SK-N-MC (cell line): ENCODE results near the gene TEX14.

Experiments
- EZH2 ChIP-seq: fragments of 200-600 bp; sonication (generic); IDR thresholded peaks from one replicate; pipeline ENCODE4 v1.6.1; 2017; ENCODE audit warnings: antibody characterized with exemption
- FOXP2 ChIP-seq: optimal IDR thresholded peaks from 2 replicates; pipeline ENCODE3; 2011; ENCODE audit warnings: mild to moderate bottlenecking, moderate library complexity; ENCODE audit not compliant: insufficient read depth; ENCODE audit errors: extremely low read length, control extremely low read depth
- POLR2AphosphoS5 ChIP-seq: IDR thresholded peaks from 2 replicates; pipeline ENCODE4 v1.6.1; 2012; ENCODE audit warnings: mild to moderate bottlenecking, low read depth, low read length, borderline replicate concordance

GRCh38 chr17:58576679-58577367 lies 115.0 kb downstream of the TEX14 start:
- TF ChIP-seq EZH2 (no peak), FOXP2 (no peak), POLR2AphosphoS5 (no peak)
